K562 (cell line): ENCODE results near the gene MRPL42. TPM values are rescaled to one million over a fixed set of nuclear protein-coding genes. Genes with fewer than 3 reads are reported as not detected.

Experiments used
- ATAC-seq: fragments of 200-7000 bp; cut with Tn5 transposase; 3 replicates; pipeline ENCODE4 v1.9.1; 2020; ENCODE audit warnings: moderate library complexity
- BruUV-seq: library from RNA; stranded (reverse); fragments of 400-500 nt; replicated peaks from 2 replicates; lab custom pipeline; 2021; lab: Mats Ljungman, UMichigan
- CTCF ChIA-PET: fragments of 300-600 bp; formaldehyde crosslinking; extraction: SDS; loops from one replicate; lab custom pipeline; 2021; ENCODE audit warnings: low intra/inter-chr PET ratio; lab: Yijun Ruan, JAX
- POLR2A ChIA-PET: fragments of 300-600, 350-650 bp; sonication (Branson Sonifier 250); formaldehyde crosslinking; extraction: SDS; loops from one replicate; lab custom pipeline; 2021; ENCODE audit warnings: antibody characterized with exemption, inconsistent platforms; lab: Yijun Ruan, JAX
- DNase-seq, 4 experiments: peaks; one replicate each; pipeline versions ENCODE4 v3.0.0 to v3.0.0-alpha.2; 2011 to 2018; ENCODE audit warnings: low spot score in 3 of 4, mixed read lengths in 3 of 4; ENCODE audit errors: extremely low read depth in 1 of 4
- FAIRE-seq: peaks from 2 replicates; lab custom pipeline; 2011; peaks lifted over from hg19 to GRCh38; lab: Jason Lieb, UNC
- H2AFZ ChIP-seq: 2 replicates; pipeline ENCODE4 v1.6.0; 2011; ENCODE audit warnings: low read depth, low read length, control low read depth, inconsistent platforms
- H3K27ac ChIP-seq: fragments of 200-600 bp; 3 replicates; pipeline ENCODE4 v1.8.0; 2011; ENCODE audit warnings: low read depth, mild to moderate bottlenecking, control low read depth, inconsistent platforms, low read length, moderate library complexity, mixed read lengths; ENCODE audit errors: extremely low read depth
- H3K27me3 ChIP-seq, 2 experiments: fragments of 300-600 bp in 1 of 2; 2 replicates in 1 of 2; 3 replicates in 1 of 2; pipeline versions ENCODE4 v1.6.0 to v1.8.0; 2011; ENCODE audit warnings: inconsistent platforms in 2 of 2, low read length in 2 of 2, mild to moderate bottlenecking in 1 of 2, mixed read lengths in 1 of 2, moderate library complexity in 1 of 2; ENCODE audit not compliant: control insufficient read depth in 2 of 2, insufficient read depth in 2 of 2
- H3K36me3 ChIP-seq: fragments of 300-600 bp; 3 replicates; pipeline ENCODE4 v1.8.0; 2011; ENCODE audit warnings: mild to moderate bottlenecking, low read length, inconsistent platforms; ENCODE audit not compliant: control insufficient read depth, insufficient read depth
- H3K4me1 ChIP-seq, 2 experiments: fragments of 200-600 bp in 1 of 2; replicated peaks in 1 of 2; 2 replicates in 1 of 2; 3 replicates in 1 of 2; pipeline versions ENCODE4 v1.5.1 to v1.8.0; 2011; ENCODE audit warnings: inconsistent platforms in 2 of 2, low read length in 2 of 2, mild to moderate bottlenecking in 1 of 2, mixed read lengths in 1 of 2, moderate library complexity in 1 of 2; ENCODE audit not compliant: control insufficient read depth in 2 of 2, insufficient read depth in 2 of 2
- H3K4me2 ChIP-seq: 2 replicates; pipeline ENCODE4 v1.6.1; 2011; ENCODE audit warnings: low read length, control low read depth, inconsistent platforms, mixed read lengths; ENCODE audit not compliant: insufficient read depth
- H3K4me3 ChIP-seq: fragments of 200-600 bp; sonication (generic), shearing (Covaris generic); 2 replicates; pipeline ENCODE4 v1.5.1; 2016; ENCODE audit warnings: control low read depth, inconsistent platforms
- H3K79me2 ChIP-seq: fragments of 200-600 bp; 3 replicates; pipeline ENCODE4 v1.8.0; 2011; ENCODE audit warnings: low read length, inconsistent platforms; ENCODE audit not compliant: control insufficient read depth, insufficient read depth
- H3K9ac ChIP-seq, 2 experiments: 2 replicates each; pipeline versions ENCODE4 v1.6.0 to v1.6.1; 2011; ENCODE audit warnings: low read depth in 2 of 2, low read length in 2 of 2, control low read depth in 1 of 2, inconsistent platforms in 1 of 2, mild to moderate bottlenecking in 1 of 2, mixed read lengths in 1 of 2; ENCODE audit not compliant: insufficient read depth in 1 of 2
- H3K9me1 ChIP-seq: one replicate; pipeline ENCODE4 v1.6.0; 2011; ENCODE audit warnings: inconsistent platforms, mild to moderate bottlenecking, low read length, moderate library complexity; ENCODE audit not compliant: control insufficient read depth, insufficient read depth
- H3K9me3 ChIP-seq: replicated peaks from 2 replicates; pipeline ENCODE4 v1.5.1; 2011; ENCODE audit warnings: low read depth, low read length, inconsistent platforms; ENCODE audit not compliant: control insufficient read depth, insufficient read depth
- H4K20me1 ChIP-seq: replicated peaks from 2 replicates; pipeline ENCODE4 v1.6.1; 2011; ENCODE audit warnings: low read length, inconsistent platforms, mixed read lengths; ENCODE audit not compliant: control insufficient read depth, insufficient read depth
- ATF1 ChIP-seq, 2 experiments: fragments of 450-650 bp in 1 of 2; IDR thresholded peaks; 2 replicates each; pipeline ENCODE4 v1.6.1; 2016; ENCODE audit warnings: missing compliant biosample characterization in 1 of 2, missing genetic modification characterization in 1 of 2
- ATF6 ChIP-seq: sonication (generic); formaldehyde crosslinking; IDR thresholded peaks from 2 replicates; pipeline ENCODE4 v1.4.0; 2020; ENCODE audit warnings: mild to moderate bottlenecking, missing genetic modification reagents
- FOXJ3 ChIP-seq: sonication (generic); formaldehyde crosslinking; IDR thresholded peaks from 2 replicates; pipeline ENCODE4 v1.4.0; 2020; ENCODE audit warnings: mild to moderate bottlenecking, missing genetic modification reagents
- GABPA ChIP-seq: fragments of 200-800 bp; sonication (Bioruptor generic); conservative IDR thresholded peaks from 2 replicates; pipeline ENCODE4 v1.6.1; 2016; ENCODE audit warnings: low read depth, missing genetic modification characterization, missing compliant biosample characterization
- GTF2B ChIP-seq: IDR thresholded peaks from 2 replicates; pipeline ENCODE4 v1.6.1; 2011; ENCODE audit not compliant: insufficient read length; ENCODE audit errors: extremely low read depth
- JUND ChIP-seq, 2 experiments: IDR thresholded peaks; 2 replicates in 1 of 2; 3 replicates in 1 of 2; pipeline ENCODE4 v1.6.1; 2011; ENCODE audit warnings: borderline replicate concordance in 2 of 2, low read depth in 2 of 2, low read length in 2 of 2, improper control_type of control experiment in 1 of 2, missing biosample characterization in 1 of 2, missing genetic modification characterization in 1 of 2, missing genetic modification reagents in 1 of 2
- KAT7 ChIP-seq: sonication (generic); formaldehyde crosslinking; IDR thresholded peaks from 2 replicates; pipeline ENCODE4 v1.8.0; 2022; ENCODE audit warnings: missing genetic modification reagents, mild to moderate bottlenecking, borderline replicate concordance
- MED1 ChIP-seq: sonication (generic); formaldehyde crosslinking; IDR thresholded peaks from 2 replicates; pipeline ENCODE4 v1.8.1; 2023; ENCODE audit warnings: missing genetic modification reagents, borderline replicate concordance
- RBM17 ChIP-seq: fragments of 200-400 bp; formaldehyde crosslinking; IDR thresholded peaks from 2 replicates; pipeline ENCODE4 v1.6.1; 2017; ENCODE audit warnings: low read depth, mild to moderate bottlenecking, low read length, borderline replicate concordance
- SIN3A ChIP-seq, 2 experiments: fragments of 150-350 bp in 1 of 2; IDR thresholded peaks; 2 replicates each; pipeline ENCODE4 v1.6.1; 2011 to 2016; ENCODE audit warnings: borderline replicate concordance in 2 of 2, low read depth in 2 of 2, low read length in 2 of 2, mild to moderate bottlenecking in 2 of 2, moderate library complexity in 2 of 2; ENCODE audit not compliant: control insufficient read depth in 1 of 2
- XRCC3 ChIP-seq: fragments of 450-650 bp; IDR thresholded peaks from 2 replicates; pipeline ENCODE4 v1.6.1; 2017; ENCODE audit warnings: mild to moderate bottlenecking, moderate library complexity
- ZBTB33 ChIP-seq: sonication (generic); formaldehyde crosslinking; IDR thresholded peaks from 2 replicates; pipeline ENCODE4 v1.8.1; 2023; ENCODE audit warnings: mild to moderate bottlenecking, missing genetic modification reagents
- ZC3H11A ChIP-seq: IDR thresholded peaks from 2 replicates; pipeline ENCODE4 v1.6.1; 2012; ENCODE audit warnings: low read depth, low read length, improper control_type of control experiment
- ZNF354B ChIP-seq: fragments of 250-450 bp; sonication (Bioruptor Pico); IDR thresholded peaks from 2 replicates; pipeline ENCODE4 v1.4.0; 2020
- whole genome bisulfite sequencing: fragments of 100-300 bp; shearing (Covaris generic); methylation state at CpG from one replicate; pipeline ENCODE4 v1.1.6; 2016; ENCODE audit warnings: low coverage, mixed read lengths; ENCODE audit not compliant: insufficient coverage; ENCODE audit errors: missing lambda C conversion rate; 5-methylcytosine and 5-hydroxymethylcytosine counted together
- in situ Hi-C: fragments of 300-500 bp; cut with MboI; formaldehyde crosslinking; loops from 4 replicates; pipeline ENCODE4 v1.15.0; 2018; ENCODE audit warnings: inconsistent platforms, mixed read lengths
- intact Hi-C: fragments of 100-400 bp; cut with micrococcal nuclease; formaldehyde crosslinking; loops from 2 replicates; pipeline ENCODE4 v1.14.2; 2022
- polyA plus RNA-seq, 8 experiments: library from polyadenylated mRNA; depleted of rRNA in 4 of 8; stranded (reverse) in 5 of 8; unstranded in 3 of 8; fragments of >200 nt; fragmentation: Nextera tagmentation in 2 of 8; fragmentation: Illumina TruSeq in 1 of 8; extraction: Ambion mirVana in 2 of 8; extraction: Trizol in 1 of 8; gene quantifications; 2 replicates each; pipeline versions ENCODE4 v1.2.1 to v1.2.3, GENCODE V29; 2011 to 2014; ENCODE audit warnings: inconsistent platforms in 1 of 8, missing spikeins in 1 of 8
- total RNA-seq, 7 experiments: library from RNA; depleted of rRNA in 6 of 7; stranded (reverse); fragments of >200 nt in 6 of 7; fragmentation: Illumina TruSeq in 2 of 7; extraction: Trizol in 2 of 7; gene quantifications; 2 replicates each; pipeline versions ENCODE4 v1.2.1 to v1.2.3, GENCODE V29; 2011 to 2021; ENCODE audit warnings: low replicate concordance in 1 of 7

MRPL42 gene
- total and polyA plus RNA-seq, 9 of the 15 experiments (the other 6 are each of a cell fraction or from before 2014, with no cell fraction given), result 104 to 806 (median 218) TPM

- Histone ChIP-seq H2AFZ (peak overlapping the region; percentile 17; the same call in 1 of the 2 replicates), H3K27me3 (no peaks in the 10 kb centered on the region), H3K9ac (no peak overlapping the region), H3K36me3 (no peaks in the 10 kb centered on the region), H3K79me2 (no peaks in the 10 kb centered on the region), H3K27ac (no peak overlapping the region), H3K4me3 (no peak overlapping the region), H4K20me1 (no peaks in the 10 kb centered on the region), H3K9me1 (no peaks in the 10 kb centered on the region), H3K9me3 (no peaks in the 10 kb centered on the region), H3K4me2 (no peak overlapping the region), H3K4me1 (peaks cover 0 to 6% of the 10 kb centered on the region in 2 experiments; a peak in 2 of 5 replicates)
- intact Hi-C loops (no loop called here), in situ Hi-C loops (loop anchor here (25.0 kb wide), 1 partner anchor 1007 kb away; no protein-coding TSS in a partner anchor)
- CTCF ChIA-PET, result no interaction called here
- no peak for FAIRE-seq
- POLR2A ChIA-PET, result interaction anchor here (1.4 kb wide), 1 partner anchor 13 kb away, joined by 4 read pairs; no protein-coding TSS in a partner anchor
- WGBS, result 34% methylated on average over 5 of the region's 5 CpGs
- DNase-seq, result no peak
- BruUV-seq, result no TSS peak
- no peak for ATAC-seq
- TF ChIP-seq JUND (IDR thresholded peaks at IDR 0.05; ENCODE audit: borderline replicate concordance, low read depth, low read length) (no peak), JUND (tag; IDR thresholded peaks at IDR 0.05; ENCODE audit: borderline replicate concordance, low read depth, low read length) (no peak), GABPA (tag) (peak; percentile 53), ZBTB33 (CRISPR knock-in tag) (no peak), ZC3H11A (no peak), GTF2B (no peak), ZNF354B (no peak), SIN3A (IDR thresholded peaks at IDR 0.05; ENCODE audit: borderline replicate concordance in 2 of 2, control insufficient read depth in 1 of 2, low read depth in 2 of 2, low read length in 2 of 2) (no peak), FOXJ3 (no peak), KAT7 (CRISPR knock-in tag) (no peak), RBM17 (no peak), XRCC3 (no peak), MED1 (CRISPR knock-in tag) (no peak), ATF6 (no peak), ATF1 (CRISPR knock-in tag; IDR thresholded peaks at IDR 0.05) (no peak), ATF1 (tag; IDR thresholded peaks at IDR 0.05) (peak; percentile 28; the same call in 1 of the 2 replicates)
Measured at GRCh38 chr12:93530358-93530757, 63.0 kb downstream of the MRPL42 start.
